Osteocyte (in vitro differentiated cells): ENCODE measurements around the gene KAT2B. TPM values are rescaled to one million over a fixed set of nuclear protein-coding genes. Genes with fewer than 3 reads are reported as not detected.

ENCODE experiments used
- DNase-seq: peaks from one replicate; pipeline ENCODE4 v3.0.0; 2021; ENCODE audit warnings: mixed read lengths; ENCODE audit not compliant: unreplicated experiment; ENCODE audit errors: extremely low spot score
- H3K27ac Mint-ChIP-seq: one replicate; pipeline ENCODE4 v1.8.0; 2021; ENCODE audit warnings: mild to moderate bottlenecking, mixed read lengths; ENCODE audit not compliant: unreplicated experiment
- H3K27me3 Mint-ChIP-seq: one replicate; pipeline ENCODE4 v1.8.0; 2021; ENCODE audit warnings: mixed read lengths; ENCODE audit not compliant: unreplicated experiment
- H3K36me3 Mint-ChIP-seq: one replicate; pipeline ENCODE4 v1.8.0; 2021; ENCODE audit warnings: mixed read lengths; ENCODE audit not compliant: unreplicated experiment
- H3K4me1 Mint-ChIP-seq: one replicate; pipeline ENCODE4 v1.8.0; 2021; ENCODE audit warnings: mixed read lengths; ENCODE audit not compliant: unreplicated experiment
- H3K4me3 Mint-ChIP-seq: one replicate; pipeline ENCODE4 v1.8.0; 2021; ENCODE audit warnings: mild to moderate bottlenecking, moderate library complexity, mixed read lengths; ENCODE audit not compliant: unreplicated experiment
- H3K9me3 Mint-ChIP-seq: one replicate; pipeline ENCODE4 v1.8.0; 2021; ENCODE audit warnings: mixed read lengths; ENCODE audit not compliant: unreplicated experiment
- CTCF ChIP-seq: fragments of 200-600 bp; sonication (generic); IDR thresholded peaks from 2 replicates; pipeline ENCODE4 v1.5.0; 2021; ENCODE audit warnings: antibody characterized with exemption, mild to moderate bottlenecking, moderate library complexity
- total RNA-seq: library from RNA; stranded (reverse); gene quantifications from 2 replicates; pipeline ENCODE4 v1.2.1, GENCODE V29; 2021

The KAT2B gene
- total RNA-seq, 1 donor from 2014 or later, result 15.7 TPM

GRCh38 chr3:20076296-20076997 lies 36.2 kb downstream of the KAT2B start:
- Mint-ChIP-seq H3K9me3 (no peaks in the 10 kb centered on the region), H3K36me3 (peaks cover 3% of the 10 kb centered on the region), H3K4me3 (no peak overlapping the region), H3K4me1 (peaks cover 27% of the 10 kb centered on the region), H3K27me3 (no peaks in the 10 kb centered on the region), H3K27ac (no peak overlapping the region)
- TF ChIP-seq CTCF, result no peak
- DNase-seq, result no peak

GRCh38 chr3:20077068-20077467 lies 36.8 kb downstream of the KAT2B start:
- TF ChIP-seq CTCF, result no peak
- no peak for DNase-seq
- Mint-ChIP-seq H3K9me3 (no peaks in the 10 kb centered on the region), H3K27ac (no peak overlapping the region), H3K27me3 (no peaks in the 10 kb centered on the region), H3K36me3 (peaks cover 3% of the 10 kb centered on the region), H3K4me3 (no peak overlapping the region), H3K4me1 (peaks cover 28% of the 10 kb centered on the region)

- Mint-ChIP-seq H3K4me3 (no peak overlapping the region), H3K4me1 (peaks cover 31% of the 10 kb centered on the region), H3K36me3 (peaks cover 1% of the 10 kb centered on the region), H3K27ac (no peak overlapping the region), H3K27me3 (no peaks in the 10 kb centered on the region), H3K9me3 (no peaks in the 10 kb centered on the region)
- TF ChIP-seq CTCF, result no peak
- DNase-seq, result no peak
Observed at GRCh38 chr3:20078194-20078714, 38.0 kb downstream of the KAT2B start.

GRCh38 chr3:20079621-20080020 lies 39.4 kb downstream of the KAT2B start:
- Mint-ChIP-seq H3K4me3 (no peak overlapping the region), H3K36me3 (peaks cover 1% of the 10 kb centered on the region), H3K27me3 (no peaks in the 10 kb centered on the region), H3K27ac (no peak overlapping the region), H3K9me3 (no peaks in the 10 kb centered on the region), H3K4me1 (peaks cover 22% of the 10 kb centered on the region)
- DNase-seq, result no peak
- TF ChIP-seq CTCF, result no peak

- H3K9me3 Mint-ChIP-seq, result no peaks in the 10 kb centered on the region
- no peak overlapping the region for H3K27ac Mint-ChIP-seq
- H3K36me3 Mint-ChIP-seq, result peaks cover 1% of the 10 kb centered on the region
Observed at GRCh38 chr3:20080956-20081554, 40.8 kb downstream of the KAT2B start.

More at GRCh38 chr3:20080956-20081554, 40.8 kb downstream of the KAT2B start:
- no peak for DNase-seq
- Mint-ChIP-seq H3K4me3 (no peak overlapping the region), H3K4me1 (peaks cover 20% of the 10 kb centered on the region), H3K27me3 (no peaks in the 10 kb centered on the region)
- no peak for TF ChIP-seq CTCF
